DND-41 (cell line): Measurements from ENCODE around the gene SPATA6L.

Experiments used
- EZH2 ChIP-seq: IDR thresholded peaks from 3 replicates; pipeline ENCODE4 v1.6.1; 2012; ENCODE audit warnings: borderline replicate concordance, low read depth, mild to moderate bottlenecking, moderate library complexity, low read length, inconsistent platforms; ENCODE audit not compliant: severe bottlenecking
- TF ChIP-seq, protein P1 (sequence below): IDR thresholded peaks from 2 replicates; pipeline ENCODE4 v1.5.1; 2012; ENCODE audit warnings: borderline replicate concordance, low read length, moderate library complexity, mild to moderate bottlenecking; ENCODE audit not compliant: poor library complexity, severe bottlenecking; ENCODE audit errors: extremely low read depth

GRCh38 chr9:4689021-4689420 lies 22.7 kb upstream of the SPATA6L start:
- TF ChIP-seq, protein P1, sequence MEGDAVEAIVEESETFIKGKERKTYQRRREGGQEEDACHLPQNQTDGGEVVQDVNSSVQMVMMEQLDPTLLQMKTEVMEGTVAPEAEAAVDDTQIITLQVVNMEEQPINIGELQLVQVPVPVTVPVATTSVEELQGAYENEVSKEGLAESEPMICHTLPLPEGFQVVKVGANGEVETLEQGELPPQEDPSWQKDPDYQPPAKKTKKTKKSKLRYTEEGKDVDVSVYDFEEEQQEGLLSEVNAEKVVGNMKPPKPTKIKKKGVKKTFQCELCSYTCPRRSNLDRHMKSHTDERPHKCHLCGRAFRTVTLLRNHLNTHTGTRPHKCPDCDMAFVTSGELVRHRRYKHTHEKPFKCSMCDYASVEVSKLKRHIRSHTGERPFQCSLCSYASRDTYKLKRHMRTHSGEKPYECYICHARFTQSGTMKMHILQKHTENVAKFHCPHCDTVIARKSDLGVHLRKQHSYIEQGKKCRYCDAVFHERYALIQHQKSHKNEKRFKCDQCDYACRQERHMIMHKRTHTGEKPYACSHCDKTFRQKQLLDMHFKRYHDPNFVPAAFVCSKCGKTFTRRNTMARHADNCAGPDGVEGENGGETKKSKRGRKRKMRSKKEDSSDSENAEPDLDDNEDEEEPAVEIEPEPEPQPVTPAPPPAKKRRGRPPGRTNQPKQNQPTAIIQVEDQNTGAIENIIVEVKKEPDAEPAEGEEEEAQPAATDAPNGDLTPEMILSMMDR = no peak
- TF ChIP-seq EZH2 = no peak
